G401.6 (cell line): ENCODE data around the gene NUDCD2.

Experiments used
- FAIRE-seq: peaks from 2 replicates; lab custom pipeline; 2012; peaks lifted over from hg19 to GRCh38; lab: Jason Lieb, UNC

NUDCD2 gene, protein sequence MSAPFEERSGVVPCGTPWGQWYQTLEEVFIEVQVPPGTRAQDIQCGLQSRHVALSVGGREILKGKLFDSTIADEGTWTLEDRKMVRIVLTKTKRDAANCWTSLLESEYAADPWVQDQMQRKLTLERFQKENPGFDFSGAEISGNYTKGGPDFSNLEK

DNA sequence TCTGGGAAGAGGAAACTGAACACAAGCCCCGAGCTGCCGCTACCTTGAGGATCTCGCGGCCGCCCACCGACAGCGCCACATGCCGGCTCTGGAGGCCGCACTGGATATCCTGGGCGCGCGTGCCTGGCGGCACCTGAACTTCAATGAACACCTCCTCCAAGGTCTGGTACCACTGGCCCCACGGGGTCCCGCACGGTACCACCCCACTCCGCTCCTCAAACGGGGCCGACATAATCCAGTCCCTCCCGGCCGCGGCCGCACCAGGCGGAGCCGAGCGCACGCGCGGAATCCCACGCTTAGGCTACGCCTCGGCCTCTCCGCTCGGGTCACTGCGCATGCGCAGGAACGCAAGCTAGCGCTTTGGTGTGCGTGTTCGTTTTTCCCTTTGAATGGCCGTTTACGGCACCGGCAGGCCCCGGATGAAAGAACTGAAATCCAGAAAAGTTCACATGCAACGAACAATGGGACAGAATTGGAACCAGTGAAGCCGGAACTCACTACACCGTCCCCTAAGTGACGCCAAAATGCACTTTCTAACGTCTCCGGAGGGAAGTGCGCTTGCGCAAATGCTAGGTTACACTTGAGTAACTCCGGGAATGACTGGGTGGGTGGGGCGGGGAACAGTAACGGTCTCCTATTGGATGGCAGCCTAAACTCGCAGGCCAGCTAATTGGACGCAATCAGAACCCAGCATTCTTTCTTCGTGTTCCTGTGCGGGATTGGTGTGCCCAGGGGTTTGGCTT is at the start of gene NUDCD2:
Gene NUDCD2, minus strand, starts transcription at position 284 of the 743 bp plus-strand sequence. Its CDS starts 52 bp downstream, at position 232.
- FAIRE-seq = peak; percentile 86

DNA sequence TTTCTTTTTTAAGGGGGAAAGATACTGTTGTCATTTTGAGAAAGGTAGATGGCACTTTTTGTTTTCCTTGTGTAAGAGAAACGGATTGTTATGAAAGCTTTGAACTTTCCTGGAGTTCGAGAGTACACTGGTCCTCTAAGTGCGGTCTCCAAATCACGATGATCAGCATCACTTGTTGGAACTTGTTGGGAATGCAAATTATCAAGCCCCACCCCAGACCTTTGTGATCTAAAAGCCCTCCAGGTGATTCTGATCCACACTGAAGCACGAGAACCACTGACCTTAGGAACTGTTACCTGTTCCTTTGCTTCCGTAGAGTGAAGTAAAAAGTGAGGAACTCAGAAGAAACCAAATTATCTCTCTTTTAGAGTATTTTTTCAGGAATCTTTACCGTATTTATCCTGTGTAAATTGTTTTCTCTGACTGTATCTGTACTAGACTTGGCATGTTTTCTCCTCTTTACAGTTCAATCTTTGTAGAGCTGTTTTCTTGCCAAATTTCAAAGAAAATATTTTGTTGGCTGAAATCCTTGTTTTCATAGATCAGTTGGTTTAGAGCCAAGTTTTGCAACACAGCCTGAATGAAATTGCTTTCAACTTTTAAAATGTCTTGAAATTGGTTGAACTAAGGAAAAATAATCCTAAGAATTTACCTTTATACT is 49.5 kb upstream of the NUDCD2 start:
- no peak for FAIRE-seq

- FAIRE-seq = no peak
These were observed 48.9 kb upstream of the NUDCD2 start for GRCh38 chr5:163508753-163509152.

GRCh38 chr5:163506726-163507125 is 46.8 kb upstream of the NUDCD2 start:
- no peak for FAIRE-seq

DNA sequence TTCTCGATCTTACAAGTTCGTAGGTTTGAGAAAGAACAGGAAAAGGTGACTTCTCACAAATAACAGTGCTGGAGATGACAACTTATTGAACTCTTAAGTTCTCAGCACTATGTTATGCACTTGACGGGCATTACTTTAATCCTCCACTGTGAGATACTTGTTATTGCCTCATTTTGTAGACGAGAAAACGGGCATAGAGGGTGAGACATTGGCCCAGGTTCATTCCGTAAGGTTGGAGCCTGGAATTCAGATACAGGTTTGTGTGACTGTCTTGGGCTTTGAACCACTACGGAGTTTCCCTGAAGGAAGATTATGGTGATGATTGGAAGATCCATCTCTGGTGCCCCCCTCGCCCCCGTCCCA is 46.2 kb upstream of the NUDCD2 start:
- no peak for FAIRE-seq

- peak; percentile 93 for FAIRE-seq
These were observed 45.6 kb upstream of the NUDCD2 start, which contains the start of gene MAT2B for GRCh38 chr5:163505368-163506094. MAT2B (plus strand) TSS chr5:163505619; CDS start chr5:163505687, 68 bp downstream.

- FAIRE-seq = no peak
These were observed 45.1 kb upstream of the NUDCD2 start for GRCh38 chr5:163505049-163505367.

DNA sequence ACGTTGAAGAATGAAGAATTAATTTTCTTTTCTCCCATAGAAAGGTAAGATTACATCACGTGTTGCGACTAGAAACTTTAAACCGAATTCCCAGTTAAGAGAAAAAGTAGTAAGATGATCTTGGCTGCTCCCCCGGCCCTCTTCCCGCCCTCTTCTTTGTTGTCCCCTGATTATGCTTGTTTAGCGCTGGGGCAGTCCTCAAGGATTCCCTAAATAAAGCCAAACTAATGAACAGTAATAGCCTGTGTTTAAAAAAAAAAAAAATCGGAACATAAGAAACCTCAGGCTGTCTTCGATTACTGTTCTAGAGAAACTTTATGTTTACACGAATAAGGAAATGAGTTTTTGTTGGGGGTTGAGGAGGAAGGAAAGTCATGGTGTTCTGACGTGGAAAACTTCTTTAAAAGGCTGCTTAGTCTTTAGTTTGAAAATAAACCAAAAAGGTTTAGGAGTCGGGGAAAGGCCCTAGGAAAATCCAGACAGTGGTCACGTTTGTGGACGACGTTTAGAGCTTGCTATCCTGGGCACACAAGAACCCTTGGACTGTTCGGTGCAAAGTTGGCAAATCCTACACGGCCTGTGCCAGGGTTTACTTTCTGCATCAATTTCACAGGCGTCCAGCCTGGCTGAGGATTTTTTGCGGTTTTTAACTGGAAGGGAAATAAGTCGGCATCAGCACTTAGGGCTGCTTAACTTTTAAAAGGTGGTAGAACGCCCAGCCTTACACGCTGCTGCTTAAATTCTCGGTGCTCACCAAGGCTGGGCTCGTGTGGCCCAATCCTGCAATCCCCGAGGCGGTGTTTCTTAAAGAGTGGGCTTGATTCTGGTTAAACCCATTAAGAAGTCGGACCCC is 44.4 kb upstream of the NUDCD2 start:
- FAIRE-seq = no peak

GRCh38 chr5:163503106-163504078 is 43.5 kb upstream of the NUDCD2 start:
- FAIRE-seq = peak; percentile 74

GRCh38 chr5:163502521-163502920 is 42.6 kb upstream of the NUDCD2 start:
- FAIRE-seq = no peak

DNA sequence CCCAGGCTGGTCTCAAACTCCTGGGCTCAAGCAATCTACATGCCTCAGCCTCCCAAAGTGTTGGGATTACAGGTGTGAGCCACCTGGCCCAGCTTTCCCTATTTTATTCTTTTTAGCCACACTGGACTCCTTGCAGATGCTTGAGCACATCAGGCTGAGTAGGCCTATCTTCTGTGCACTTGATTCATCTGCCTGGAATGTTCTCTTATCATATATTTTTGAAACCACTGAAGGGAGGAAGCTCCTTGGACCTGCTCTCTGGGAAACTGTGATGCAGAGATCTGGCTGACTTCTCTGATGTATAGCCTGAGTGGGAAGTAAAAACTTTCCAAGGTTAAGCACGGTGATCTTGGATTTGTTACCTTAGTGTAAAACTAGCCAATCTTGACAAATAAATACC is 39.0 kb upstream of the NUDCD2 start:
- no peak for FAIRE-seq

- FAIRE-seq = no peak
These were observed 37.4 kb upstream of the NUDCD2 start for GRCh38 chr5:163497315-163497714.

DNA sequence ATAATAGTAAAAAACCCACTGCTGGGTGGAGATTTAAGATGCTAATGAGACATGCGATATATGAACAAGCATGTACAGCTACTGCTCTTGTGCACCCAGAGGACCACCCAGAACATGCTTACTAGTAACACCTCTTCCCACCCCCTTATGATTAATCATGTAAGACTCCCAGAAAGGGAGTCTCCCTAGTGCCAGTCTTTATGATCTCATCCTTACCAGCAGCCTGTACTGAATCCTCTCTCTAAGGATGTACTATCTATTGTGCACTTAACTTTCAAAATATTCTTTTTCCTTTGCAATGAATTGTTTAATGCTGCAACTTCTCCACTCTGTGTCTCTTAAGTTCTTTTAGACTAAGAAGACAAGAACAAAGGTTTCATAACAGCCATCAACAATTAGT is 36.4 kb upstream of the NUDCD2 start:
- no peak for FAIRE-seq

DNA sequence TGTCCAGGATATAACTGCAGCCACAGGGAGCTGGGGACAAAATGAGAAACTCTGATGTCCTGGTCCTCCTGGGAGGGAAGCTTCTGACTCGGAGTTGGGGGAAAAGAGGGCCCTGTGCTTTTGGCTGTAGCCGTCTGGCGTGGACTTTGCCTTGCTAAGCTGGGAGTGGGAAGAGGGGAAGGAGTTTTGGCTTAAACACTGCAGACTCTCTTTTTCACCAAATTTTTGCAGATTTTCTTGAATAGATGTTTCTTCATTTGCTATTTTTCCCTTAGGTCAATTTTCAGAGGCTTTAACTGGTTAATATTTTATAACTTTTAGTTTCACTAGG is 29.8 kb upstream of the NUDCD2 start:
- no peak for FAIRE-seq

GRCh38 chr5:163489055-163489744 is 29.3 kb upstream of the NUDCD2 start:
- no peak for FAIRE-seq

DNA sequence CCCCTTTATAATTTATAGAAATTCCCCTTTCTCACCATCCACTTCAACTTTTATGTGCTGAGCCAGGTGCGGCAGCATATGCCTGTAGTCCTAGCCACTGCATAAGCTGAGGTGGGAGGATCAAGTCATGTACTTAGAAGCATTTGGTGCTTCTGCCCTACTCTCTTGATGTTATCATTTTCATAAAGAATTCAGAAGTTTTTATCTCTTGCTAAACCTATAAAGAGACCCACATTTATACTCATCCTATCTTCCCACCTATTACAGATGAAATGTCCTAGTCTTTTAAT is 19.0 kb upstream of the NUDCD2 start:
- no peak for FAIRE-seq

GRCh38 chr5:163478126-163478981 is 18.5 kb upstream of the NUDCD2 start:
- no peak for FAIRE-seq

GRCh38 chr5:163475411-163475810 is 15.5 kb upstream of the NUDCD2 start:
- no peak for FAIRE-seq

GRCh38 chr5:163473635-163474243 is 13.8 kb upstream of the NUDCD2 start:
- peak; percentile 90 for FAIRE-seq
